ENCODE data around the gene ZNF521. TPM values are rescaled to one million over a fixed set of nuclear protein-coding genes. Genes with fewer than 3 reads are reported as not detected.

ZNF521 gene
- total and polyA plus RNA-seq, 4 donors, result 0.50 to 3.7 (median 1.5) TPM

DNA sequence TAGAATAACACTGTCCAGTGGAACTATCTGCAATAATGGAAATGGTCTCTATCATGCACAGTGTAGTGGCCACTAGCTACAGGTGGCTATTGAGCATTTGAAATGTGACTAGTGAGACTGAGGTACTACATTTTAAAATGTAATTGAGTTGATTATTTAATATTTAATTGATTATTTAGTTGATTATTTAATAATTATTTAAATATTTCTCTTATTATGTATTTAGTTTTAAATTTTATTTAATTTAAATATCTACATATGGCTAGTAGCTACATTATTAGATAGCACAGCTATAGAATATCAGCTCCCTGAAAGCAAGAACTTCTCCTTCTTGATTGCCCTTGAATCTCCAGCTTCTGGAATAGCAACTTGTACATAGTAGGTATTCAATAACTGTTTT is 12.8 kb upstream of the ZNF521 start:
- TF ChIP-seq, protein P1, sequence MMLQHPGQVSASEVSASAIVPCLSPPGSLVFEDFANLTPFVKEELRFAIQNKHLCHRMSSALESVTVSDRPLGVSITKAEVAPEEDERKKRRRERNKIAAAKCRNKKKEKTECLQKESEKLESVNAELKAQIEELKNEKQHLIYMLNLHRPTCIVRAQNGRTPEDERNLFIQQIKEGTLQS (IDR thresholded peaks at IDR 0.05), result no peak
- no peak for TF ChIP-seq FOXA1 (IDR thresholded peaks at IDR 0.05)
- TF ChIP-seq RAD21 (IDR thresholded peaks at IDR 0.05), result no peak
- TF ChIP-seq, protein P2, sequence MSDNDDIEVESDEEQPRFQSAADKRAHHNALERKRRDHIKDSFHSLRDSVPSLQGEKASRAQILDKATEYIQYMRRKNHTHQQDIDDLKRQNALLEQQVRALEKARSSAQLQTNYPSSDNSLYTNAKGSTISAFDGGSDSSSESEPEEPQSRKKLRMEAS (IDR thresholded peaks at IDR 0.05), result no peak
- no peak for TF ChIP-seq HNF4G (IDR thresholded peaks at IDR 0.05)
- TF ChIP-seq, protein P3, sequence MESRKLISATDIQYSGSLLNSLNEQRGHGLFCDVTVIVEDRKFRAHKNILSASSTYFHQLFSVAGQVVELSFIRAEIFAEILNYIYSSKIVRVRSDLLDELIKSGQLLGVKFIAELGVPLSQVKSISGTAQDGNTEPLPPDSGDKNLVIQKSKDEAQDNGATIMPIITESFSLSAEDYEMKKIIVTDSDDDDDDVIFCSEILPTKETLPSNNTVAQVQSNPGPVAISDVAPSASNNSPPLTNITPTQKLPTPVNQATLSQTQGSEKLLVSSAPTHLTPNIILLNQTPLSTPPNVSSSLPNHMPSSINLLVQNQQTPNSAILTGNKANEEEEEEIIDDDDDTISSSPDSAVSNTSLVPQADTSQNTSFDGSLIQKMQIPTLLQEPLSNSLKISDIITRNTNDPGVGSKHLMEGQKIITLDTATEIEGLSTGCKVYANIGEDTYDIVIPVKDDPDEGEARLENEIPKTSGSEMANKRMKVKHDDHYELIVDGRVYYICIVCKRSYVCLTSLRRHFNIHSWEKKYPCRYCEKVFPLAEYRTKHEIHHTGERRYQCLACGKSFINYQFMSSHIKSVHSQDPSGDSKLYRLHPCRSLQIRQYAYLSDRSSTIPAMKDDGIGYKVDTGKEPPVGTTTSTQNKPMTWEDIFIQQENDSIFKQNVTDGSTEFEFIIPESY (IDR thresholded peaks at IDR 0.05), result no peak
- TF ChIP-seq, protein P4, sequence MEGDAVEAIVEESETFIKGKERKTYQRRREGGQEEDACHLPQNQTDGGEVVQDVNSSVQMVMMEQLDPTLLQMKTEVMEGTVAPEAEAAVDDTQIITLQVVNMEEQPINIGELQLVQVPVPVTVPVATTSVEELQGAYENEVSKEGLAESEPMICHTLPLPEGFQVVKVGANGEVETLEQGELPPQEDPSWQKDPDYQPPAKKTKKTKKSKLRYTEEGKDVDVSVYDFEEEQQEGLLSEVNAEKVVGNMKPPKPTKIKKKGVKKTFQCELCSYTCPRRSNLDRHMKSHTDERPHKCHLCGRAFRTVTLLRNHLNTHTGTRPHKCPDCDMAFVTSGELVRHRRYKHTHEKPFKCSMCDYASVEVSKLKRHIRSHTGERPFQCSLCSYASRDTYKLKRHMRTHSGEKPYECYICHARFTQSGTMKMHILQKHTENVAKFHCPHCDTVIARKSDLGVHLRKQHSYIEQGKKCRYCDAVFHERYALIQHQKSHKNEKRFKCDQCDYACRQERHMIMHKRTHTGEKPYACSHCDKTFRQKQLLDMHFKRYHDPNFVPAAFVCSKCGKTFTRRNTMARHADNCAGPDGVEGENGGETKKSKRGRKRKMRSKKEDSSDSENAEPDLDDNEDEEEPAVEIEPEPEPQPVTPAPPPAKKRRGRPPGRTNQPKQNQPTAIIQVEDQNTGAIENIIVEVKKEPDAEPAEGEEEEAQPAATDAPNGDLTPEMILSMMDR (IDR thresholded peaks at IDR 0.05; ENCODE audit: low read depth, low read length, missing input control), result no peak
- TF ChIP-seq NR2F2 (IDR thresholded peaks at IDR 0.05), result no peak
- TF ChIP-seq HNF4A (conservative IDR thresholded peaks at IDR 0.05), result no peak
- TF ChIP-seq SP1 (IDR thresholded peaks at IDR 0.05), result no peak
- no peak for TF ChIP-seq FOXA2 (IDR thresholded peaks at IDR 0.05)
- TF ChIP-seq JUND (IDR thresholded peaks at IDR 0.05), result no peak
- TF ChIP-seq RXRA (IDR thresholded peaks at IDR 0.05), result no peak
- TF ChIP-seq, protein P5, sequence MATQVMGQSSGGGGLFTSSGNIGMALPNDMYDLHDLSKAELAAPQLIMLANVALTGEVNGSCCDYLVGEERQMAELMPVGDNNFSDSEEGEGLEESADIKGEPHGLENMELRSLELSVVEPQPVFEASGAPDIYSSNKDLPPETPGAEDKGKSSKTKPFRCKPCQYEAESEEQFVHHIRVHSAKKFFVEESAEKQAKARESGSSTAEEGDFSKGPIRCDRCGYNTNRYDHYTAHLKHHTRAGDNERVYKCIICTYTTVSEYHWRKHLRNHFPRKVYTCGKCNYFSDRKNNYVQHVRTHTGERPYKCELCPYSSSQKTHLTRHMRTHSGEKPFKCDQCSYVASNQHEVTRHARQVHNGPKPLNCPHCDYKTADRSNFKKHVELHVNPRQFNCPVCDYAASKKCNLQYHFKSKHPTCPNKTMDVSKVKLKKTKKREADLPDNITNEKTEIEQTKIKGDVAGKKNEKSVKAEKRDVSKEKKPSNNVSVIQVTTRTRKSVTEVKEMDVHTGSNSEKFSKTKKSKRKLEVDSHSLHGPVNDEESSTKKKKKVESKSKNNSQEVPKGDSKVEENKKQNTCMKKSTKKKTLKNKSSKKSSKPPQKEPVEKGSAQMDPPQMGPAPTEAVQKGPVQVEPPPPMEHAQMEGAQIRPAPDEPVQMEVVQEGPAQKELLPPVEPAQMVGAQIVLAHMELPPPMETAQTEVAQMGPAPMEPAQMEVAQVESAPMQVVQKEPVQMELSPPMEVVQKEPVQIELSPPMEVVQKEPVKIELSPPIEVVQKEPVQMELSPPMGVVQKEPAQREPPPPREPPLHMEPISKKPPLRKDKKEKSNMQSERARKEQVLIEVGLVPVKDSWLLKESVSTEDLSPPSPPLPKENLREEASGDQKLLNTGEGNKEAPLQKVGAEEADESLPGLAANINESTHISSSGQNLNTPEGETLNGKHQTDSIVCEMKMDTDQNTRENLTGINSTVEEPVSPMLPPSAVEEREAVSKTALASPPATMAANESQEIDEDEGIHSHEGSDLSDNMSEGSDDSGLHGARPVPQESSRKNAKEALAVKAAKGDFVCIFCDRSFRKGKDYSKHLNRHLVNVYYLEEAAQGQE (IDR thresholded peaks at IDR 0.05), result no peak
- no peak for TF ChIP-seq EGR1 (IDR thresholded peaks at IDR 0.05; ENCODE audit: low read depth in 2 of 2)
- Histone ChIP-seq H3K4me3 (ENCODE audit: low read depth in 1 of 3, low read length in 3 of 3) (no peak overlapping the region), H3K36me3 (ENCODE audit: control insufficient read depth in 4 of 4, insufficient read depth in 3 of 4, low read depth in 1 of 4, low read length in 3 of 4) (no peaks in the 10 kb centered on the region), H3K27me3 (ENCODE audit: control insufficient read depth in 4 of 4, insufficient read depth in 4 of 4, low read length in 3 of 4) (peaks cover 0 to 12% (median 3%) of the 10 kb centered on the region in 4 donors), H3K9me3 (ENCODE audit: control insufficient read depth in 4 of 4, low read length in 3 of 4) (peaks cover 0 to 10% (median under 1%) of the 10 kb centered on the region in 4 donors), H3K4me1 (ENCODE audit: control insufficient read depth in 4 of 4, insufficient read depth in 4 of 4, low read length in 3 of 4) (no peaks in the 10 kb centered on the region), H3K9ac (ENCODE audit: low read depth in 1 of 2, low read length in 2 of 2) (no peak overlapping the region), H3K27ac (ENCODE audit: low read depth in 1 of 2, low read length in 2 of 2) (no peak overlapping the region)
- DNase-seq (ENCODE audit: low spot score), result no peak

DNA sequence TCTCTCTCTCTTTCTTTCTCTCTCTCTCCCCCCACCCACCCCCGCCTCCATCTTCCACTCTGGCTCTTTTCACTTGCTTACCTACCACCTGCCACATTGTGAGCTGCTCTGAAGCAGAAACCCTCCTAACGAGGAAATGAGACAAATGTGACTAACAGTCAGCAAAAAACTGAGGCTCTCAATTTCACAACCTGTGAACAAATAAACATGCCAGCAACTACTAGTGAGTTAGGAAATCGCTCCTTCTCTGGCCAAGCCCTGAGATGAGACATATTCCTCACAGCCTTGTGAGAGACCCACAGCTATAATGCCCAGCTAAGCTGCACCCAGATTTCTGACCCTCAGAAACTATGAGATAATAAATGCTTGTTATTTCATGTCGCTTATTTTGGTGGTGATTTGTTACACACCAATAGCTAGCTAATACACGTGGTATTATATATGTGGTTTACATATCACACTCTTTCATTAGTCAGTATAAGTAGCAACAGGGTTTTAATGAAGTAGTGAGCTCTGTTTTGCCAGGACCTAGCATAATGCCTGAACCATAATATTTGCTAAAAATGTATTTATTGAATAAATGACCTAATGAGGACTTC is 8.4 kb upstream of the ZNF521 start:
- WGBS, result 74% methylated on average over 5 of the region's 5 CpGs
- TF ChIP-seq YY1 (IDR thresholded peaks at IDR 0.05), result no peak
- TF ChIP-seq, protein P5 (IDR thresholded peaks at IDR 0.05), result no peak
- TF ChIP-seq, protein P1 (IDR thresholded peaks at IDR 0.05), result no peak
- Histone ChIP-seq H3K9ac (ENCODE audit: low read depth in 1 of 2, low read length in 2 of 2) (no peak overlapping the region), H3K9me3 (ENCODE audit: control insufficient read depth in 4 of 4, low read length in 3 of 4) (peaks cover 0 to 10% (median under 1%) of the 10 kb centered on the region in 4 donors), H3K27ac (ENCODE audit: low read depth in 1 of 2, low read length in 2 of 2) (no peak overlapping the region), H3K27me3 (ENCODE audit: control insufficient read depth in 4 of 4, insufficient read depth in 4 of 4, low read length in 3 of 4) (peaks cover 0 to 7% (median 3%) of the 10 kb centered on the region in 4 donors), H3K4me1 (ENCODE audit: control insufficient read depth in 4 of 4, insufficient read depth in 4 of 4, low read length in 3 of 4) (no peaks in the 10 kb centered on the region), H3K4me3 (ENCODE audit: low read depth in 1 of 3, low read length in 3 of 3) (no peak overlapping the region), H3K36me3 (ENCODE audit: control insufficient read depth in 4 of 4, insufficient read depth in 3 of 4, low read depth in 1 of 4, low read length in 3 of 4) (no peaks in the 10 kb centered on the region)
- no peak for DNase-seq (ENCODE audit: low spot score)
